ENCODE data around the gene BTN1A1.
"Not testable (repeated sequence)": the region's sequence is repeated elsewhere in the genome, so short reads cannot be mapped to it uniquely, and the experiment has no call there.

The BTN1A1 gene

DNA sequence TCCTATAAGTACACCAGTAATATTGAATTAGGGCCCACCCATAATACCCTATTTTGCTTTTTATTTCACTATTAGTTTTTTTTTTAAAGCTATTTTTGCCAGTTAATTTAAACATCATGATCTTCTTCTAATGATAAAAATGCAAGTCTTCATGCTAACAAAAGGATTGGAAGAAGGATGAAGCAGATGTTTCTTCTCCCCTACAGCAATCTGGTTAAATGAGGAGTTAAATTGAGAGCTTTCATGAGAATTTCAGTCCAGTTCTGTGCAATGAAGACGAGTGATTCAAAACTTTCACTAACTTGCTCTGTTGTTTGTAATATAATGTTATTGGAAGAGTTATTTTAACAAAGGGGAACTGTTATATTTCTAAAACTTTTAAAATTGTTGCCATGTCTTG is 41.5 kb downstream of the BTN1A1 start:
- no peak for DNase-seq (ENCODE audit: insufficient read length, low spot score)
- TF ChIP-seq, protein P1, sequence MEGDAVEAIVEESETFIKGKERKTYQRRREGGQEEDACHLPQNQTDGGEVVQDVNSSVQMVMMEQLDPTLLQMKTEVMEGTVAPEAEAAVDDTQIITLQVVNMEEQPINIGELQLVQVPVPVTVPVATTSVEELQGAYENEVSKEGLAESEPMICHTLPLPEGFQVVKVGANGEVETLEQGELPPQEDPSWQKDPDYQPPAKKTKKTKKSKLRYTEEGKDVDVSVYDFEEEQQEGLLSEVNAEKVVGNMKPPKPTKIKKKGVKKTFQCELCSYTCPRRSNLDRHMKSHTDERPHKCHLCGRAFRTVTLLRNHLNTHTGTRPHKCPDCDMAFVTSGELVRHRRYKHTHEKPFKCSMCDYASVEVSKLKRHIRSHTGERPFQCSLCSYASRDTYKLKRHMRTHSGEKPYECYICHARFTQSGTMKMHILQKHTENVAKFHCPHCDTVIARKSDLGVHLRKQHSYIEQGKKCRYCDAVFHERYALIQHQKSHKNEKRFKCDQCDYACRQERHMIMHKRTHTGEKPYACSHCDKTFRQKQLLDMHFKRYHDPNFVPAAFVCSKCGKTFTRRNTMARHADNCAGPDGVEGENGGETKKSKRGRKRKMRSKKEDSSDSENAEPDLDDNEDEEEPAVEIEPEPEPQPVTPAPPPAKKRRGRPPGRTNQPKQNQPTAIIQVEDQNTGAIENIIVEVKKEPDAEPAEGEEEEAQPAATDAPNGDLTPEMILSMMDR (IDR thresholded peaks at IDR 0.05; ENCODE audit: insufficient read depth, missing control alignments) = no peak
- no peak for FAIRE-seq

DNA sequence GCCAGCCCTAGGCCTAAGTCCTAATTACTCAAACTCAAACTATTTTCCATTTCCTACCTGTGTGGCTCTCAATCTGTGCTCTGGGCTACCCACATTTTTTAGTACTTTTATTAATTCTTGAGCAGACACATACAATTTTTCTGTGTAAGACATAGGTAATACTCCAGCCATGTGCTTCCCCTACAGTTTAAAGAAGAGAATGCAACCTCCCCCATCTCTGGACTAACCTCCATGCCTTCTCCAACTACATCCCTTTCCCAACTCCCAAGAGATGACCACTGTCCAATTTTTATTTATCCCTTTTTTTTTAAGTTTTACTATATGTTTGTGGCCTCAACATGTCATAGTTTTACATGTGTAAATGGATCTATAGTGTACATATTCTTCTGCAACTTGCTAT is 43.9 kb downstream of the BTN1A1 start:
- no peak for DNase-seq (ENCODE audit: insufficient read length, low spot score)
- FAIRE-seq = no peak
- TF ChIP-seq, protein P1 (IDR thresholded peaks at IDR 0.05; ENCODE audit: insufficient read depth, missing control alignments) = peak; percentile 12

DNA sequence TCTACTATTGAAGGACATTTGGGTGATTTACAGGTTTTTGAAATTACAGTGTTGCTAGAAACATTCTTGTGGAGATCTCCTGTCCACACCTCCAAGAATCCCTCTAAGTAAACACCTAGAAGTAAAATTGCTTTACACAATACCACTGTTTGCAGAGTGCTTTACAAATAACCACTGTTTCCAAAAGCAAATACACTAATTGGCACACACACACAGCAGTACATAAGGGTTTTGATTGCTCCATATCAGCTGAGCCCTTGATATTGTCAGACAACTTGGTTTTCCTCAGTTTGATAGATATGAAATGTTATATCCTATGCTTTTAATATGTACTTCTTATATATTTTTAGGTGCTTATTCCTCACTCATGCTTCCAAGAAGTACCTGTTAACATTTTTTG is 44.4 kb downstream of the BTN1A1 start:
- DNase-seq (ENCODE audit: insufficient read length, low spot score) (no peak), FAIRE-seq (no peak)
- TF ChIP-seq, protein P1 (IDR thresholded peaks at IDR 0.05; ENCODE audit: insufficient read depth, missing control alignments) = no peak

DNA sequence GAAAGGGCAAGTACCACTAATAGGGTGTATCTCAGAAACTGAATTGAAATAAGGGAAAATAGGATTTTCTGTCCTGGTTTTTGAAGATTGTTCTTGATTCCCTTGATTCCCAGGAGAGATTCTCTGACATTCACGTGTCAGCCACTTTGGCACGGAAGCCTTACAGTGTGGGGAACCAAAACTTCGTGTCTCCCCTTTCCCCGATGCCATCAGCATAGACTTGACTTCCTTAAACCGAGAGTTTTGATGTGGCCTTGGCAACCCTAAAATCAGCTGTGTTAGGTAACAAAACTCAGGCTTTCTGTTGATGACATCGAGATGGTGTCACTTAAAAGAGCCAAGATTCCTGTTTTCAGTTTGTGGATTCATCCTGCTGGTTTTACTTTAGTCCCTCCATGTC is 45.5 kb downstream of the BTN1A1 start:
- DNase-seq (ENCODE audit: insufficient read length, low spot score) (no peak), FAIRE-seq (no peak)
- TF ChIP-seq, protein P1 (IDR thresholded peaks at IDR 0.05; ENCODE audit: insufficient read depth, missing control alignments) = no peak

DNA sequence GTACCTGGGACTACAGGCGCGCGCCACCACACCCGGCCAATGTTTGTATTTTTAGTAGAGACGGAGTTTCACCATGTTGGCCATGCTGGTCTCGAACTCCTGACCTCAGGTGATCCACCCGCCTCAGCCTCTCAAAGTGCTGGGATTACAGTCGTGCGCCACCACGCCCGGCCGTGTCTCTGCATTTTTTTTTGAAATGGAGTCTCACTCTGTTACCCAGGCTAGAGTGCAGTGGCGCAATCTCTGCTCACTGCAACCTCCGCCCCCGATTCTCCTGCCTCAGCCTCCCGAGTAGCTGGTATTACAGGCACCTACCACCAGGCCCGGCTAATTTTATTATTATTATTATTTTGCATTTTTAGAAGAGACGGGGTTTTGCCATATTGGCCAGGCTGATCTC is 47.3 kb downstream of the BTN1A1 start:
- DNase-seq (ENCODE audit: insufficient read length, low spot score); FAIRE-seq: not testable (repeated sequence)

DNA sequence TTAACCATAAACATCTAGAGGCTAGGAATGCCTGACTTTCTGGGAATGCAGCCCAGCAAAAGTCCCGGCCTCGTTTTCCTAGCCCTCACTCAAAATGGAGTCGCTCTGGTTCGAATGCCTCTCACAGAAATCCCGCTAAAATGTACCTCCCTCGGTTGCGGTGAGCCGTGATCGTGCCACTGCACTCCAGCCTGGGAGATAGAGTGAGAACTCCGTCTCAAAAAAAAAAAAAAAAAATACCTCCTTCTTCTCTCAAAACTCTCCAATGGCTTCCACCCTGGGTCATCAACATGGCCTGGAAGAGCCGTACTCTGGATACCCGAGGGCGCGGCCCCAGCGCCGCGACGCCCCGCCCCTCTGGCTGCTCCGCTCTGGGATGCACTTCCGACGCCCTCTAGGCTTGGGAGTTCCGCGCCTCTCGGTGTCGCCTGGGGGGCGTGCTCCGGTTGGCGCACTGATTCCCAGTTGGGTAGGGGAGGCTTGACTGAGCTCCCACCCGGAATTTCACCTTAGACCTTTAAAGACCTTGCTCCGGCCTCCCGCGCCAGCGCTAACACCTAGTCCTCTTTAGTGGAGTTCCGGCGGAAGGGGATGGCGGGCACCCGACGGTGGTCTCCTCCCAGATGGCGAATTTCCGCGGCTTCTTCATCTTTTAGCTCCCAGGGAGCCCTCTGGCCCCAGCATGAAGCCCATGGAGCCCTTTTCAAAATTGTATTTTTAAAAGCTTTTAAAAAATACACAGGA is 50.3 kb downstream of the BTN1A1 start:
- FAIRE-seq (no peak), DNase-seq (ENCODE audit: insufficient read length, low spot score) (no peak)

DNA sequence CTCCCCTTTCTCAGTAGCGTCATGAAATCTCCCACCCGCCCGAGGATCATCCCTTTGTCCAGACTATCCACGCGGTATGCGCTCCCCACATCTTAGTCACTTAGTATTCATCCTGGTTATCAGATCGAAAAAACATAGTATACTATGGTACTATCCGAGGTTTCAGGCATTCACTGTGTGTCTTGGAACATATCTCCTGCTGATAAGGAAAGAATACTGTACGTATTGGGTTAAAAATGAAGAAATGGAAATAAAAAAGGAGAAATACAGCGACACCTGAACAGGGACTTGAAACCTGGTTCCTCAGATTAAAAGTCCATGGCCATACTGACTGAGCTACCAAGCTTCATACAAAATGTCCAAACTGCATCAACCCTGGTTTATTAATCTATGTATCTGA is 52.1 kb downstream of the BTN1A1 start:
- no peak for DNase-seq (ENCODE audit: insufficient read length, low spot score)
- TF ChIP-seq, protein P1 (IDR thresholded peaks at IDR 0.05; ENCODE audit: insufficient read depth, missing control alignments) = no peak
- FAIRE-seq = no peak

More for the DNA sequence above, 50.3 kb downstream of the BTN1A1 start:
- TF ChIP-seq, protein P1 (IDR thresholded peaks at IDR 0.05; ENCODE audit: insufficient read depth, missing control alignments) = no peak

All from D721Med (cell line).